Mucosa of rectum (tissue), 2 donors: Measurements from ENCODE around the gene CDH24.

Experiments
- H3K27ac ChIP-seq, 2 donors: one replicate each; pipeline ENCODE4 v1.7.0; 2013; ENCODE audit warnings: inconsistent platforms in 2 of 2, low read depth in 2 of 2, low read length in 2 of 2
- H3K27me3 ChIP-seq, 2 donors: one replicate each; pipeline ENCODE4 v1.7.0; 2013; ENCODE audit warnings: low read length in 2 of 2; ENCODE audit not compliant: control insufficient read depth in 2 of 2, insufficient read depth in 2 of 2
- H3K36me3 ChIP-seq, 2 donors: one replicate each; pipeline ENCODE4 v1.7.0; 2013; ENCODE audit warnings: low read length in 2 of 2; ENCODE audit not compliant: control insufficient read depth in 2 of 2, insufficient read depth in 2 of 2
- H3K4me1 ChIP-seq, 2 donors: one replicate each; pipeline ENCODE4 v1.7.0; 2013; ENCODE audit warnings: low read length in 2 of 2, mild to moderate bottlenecking in 1 of 2; ENCODE audit not compliant: control insufficient read depth in 2 of 2, insufficient read depth in 2 of 2
- H3K4me3 ChIP-seq, 2 donors: one replicate each; pipeline ENCODE4 v1.7.0; 2013; ENCODE audit warnings: low read length in 2 of 2
- H3K9ac ChIP-seq, 2 donors: one replicate each; pipeline ENCODE4 v1.7.0; 2013; ENCODE audit warnings: low read length in 2 of 2, low read depth in 1 of 2, mild to moderate bottlenecking in 1 of 2
- H3K9me3 ChIP-seq, 2 donors: one replicate each; pipeline ENCODE4 v1.7.0; 2013; ENCODE audit warnings: low read length in 2 of 2; ENCODE audit not compliant: control insufficient read depth in 2 of 2
- donor health status: healthy.
- donor health status: Normal muscosa, but diverticular disease.

The CDH24 gene

DNA sequence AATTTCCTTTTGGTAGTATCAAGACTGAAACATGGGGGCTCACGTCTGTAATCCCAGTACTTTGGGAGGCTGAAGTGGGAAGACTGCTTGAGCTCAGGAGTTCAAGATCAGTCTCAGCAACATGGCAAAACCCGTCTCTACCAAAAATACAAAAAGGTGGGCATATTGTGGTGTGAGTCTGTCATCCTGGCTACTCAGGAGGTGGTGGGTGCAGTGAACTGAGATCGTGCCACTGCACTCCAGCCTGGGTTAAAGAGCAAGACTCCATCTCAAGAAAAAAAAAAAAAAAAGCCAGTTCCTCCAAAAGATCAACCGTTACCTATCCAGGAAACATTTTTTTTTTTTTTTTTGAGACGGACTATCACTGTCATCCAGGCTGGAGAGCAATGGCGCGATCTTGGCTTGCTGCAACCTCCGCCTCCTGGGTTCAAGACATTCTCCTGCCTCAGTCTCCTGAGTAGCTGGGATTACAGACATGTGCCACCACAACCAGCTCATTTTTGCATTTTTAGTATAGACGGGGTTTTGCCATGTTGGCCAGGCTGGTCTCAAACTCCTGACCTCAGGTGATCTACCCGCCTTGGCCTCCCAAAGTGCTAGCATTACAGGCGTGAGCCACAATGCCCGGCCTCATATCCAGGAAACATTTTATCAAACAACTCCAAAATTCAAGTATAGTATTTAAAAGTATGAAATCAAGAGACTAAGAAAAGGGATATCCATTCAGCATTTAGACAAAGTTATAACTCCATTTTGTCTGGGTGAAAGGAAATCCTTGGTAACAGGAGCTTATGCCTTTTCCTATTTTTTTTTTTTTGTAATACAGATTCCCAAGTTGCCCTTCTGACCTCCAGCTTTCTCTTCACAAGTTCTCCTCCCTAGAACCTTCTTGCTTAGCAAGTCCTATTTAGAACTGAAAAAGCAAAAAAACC is 34.2 kb upstream of the CDH24 start:
- H3K27ac ChIP-seq = no peak overlapping the region
- no peaks in the 10 kb centered on the region for H3K27me3 ChIP-seq
- H3K9me3 ChIP-seq = no peaks in the 10 kb centered on the region
- H3K9ac ChIP-seq = no peak overlapping the region
- peaks cover 14 to 15% of the 10 kb centered on the region in 2 donors for H3K4me1 ChIP-seq
- peaks cover 43 to 51% of the 10 kb centered on the region in 2 donors for H3K36me3 ChIP-seq
- no peak overlapping the region for H3K4me3 ChIP-seq

DNA sequence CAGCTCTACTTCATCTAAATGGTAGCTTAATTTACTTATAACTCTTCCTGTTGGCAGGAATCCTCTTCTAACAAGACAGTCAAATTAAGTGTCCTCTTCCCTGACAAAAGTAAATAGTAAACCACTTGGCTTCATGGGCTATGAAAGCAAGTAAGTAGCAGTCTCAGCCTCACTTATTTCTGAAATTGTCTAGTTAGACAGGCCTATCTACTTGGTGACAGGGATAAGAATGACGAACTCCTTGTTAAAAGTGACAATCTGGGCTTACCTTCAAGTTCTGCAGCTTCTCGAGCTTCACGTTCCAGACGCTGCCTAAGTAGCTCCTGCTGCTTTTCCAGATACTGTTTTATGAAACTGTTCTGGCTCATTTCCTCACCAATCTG is 32.9 kb upstream of the CDH24 start:
- Histone ChIP-seq H3K4me1 (peaks cover 13 to 14% of the 10 kb centered on the region in 2 donors), H3K4me3 (no peak overlapping the region)

DNA sequence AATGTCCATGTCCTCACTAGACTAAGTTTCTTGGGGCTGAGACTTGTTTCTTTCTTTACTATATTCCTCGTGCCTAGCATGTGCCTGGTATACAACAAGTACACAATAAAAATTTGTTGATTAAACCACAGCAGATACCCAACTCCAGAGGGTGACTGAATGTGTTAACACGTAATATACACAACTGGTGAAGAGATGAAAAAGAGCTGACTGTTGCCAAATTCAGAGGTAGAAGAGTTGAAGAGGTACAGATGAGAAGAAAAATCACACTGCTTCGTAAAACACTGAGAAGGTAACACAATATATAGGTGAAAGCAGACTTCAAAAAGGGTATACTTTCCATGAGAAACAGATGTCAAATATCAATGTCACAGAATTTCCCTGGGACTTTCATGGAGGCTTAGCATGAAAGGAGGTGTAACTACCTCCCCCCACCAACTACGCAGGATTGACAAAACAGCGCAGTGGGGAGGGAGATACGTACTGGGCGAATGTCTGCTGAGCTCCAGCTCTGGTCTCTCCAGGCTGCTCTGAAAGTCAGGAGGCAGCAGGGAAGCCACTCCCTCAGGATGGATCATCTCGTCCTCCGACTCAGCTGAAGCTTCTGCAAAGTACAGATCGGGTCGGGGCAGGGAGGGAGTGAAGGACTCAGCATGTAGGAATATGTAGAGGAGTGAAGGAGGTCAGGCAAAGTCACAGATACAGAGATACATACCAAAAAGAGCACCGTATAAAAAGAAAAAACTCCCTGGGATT is 32.4 kb upstream of the CDH24 start:
- peaks cover 57 to 65% of the 10 kb centered on the region in 2 donors for H3K36me3 ChIP-seq
- no peak overlapping the region for H3K27ac ChIP-seq
- H3K4me3 ChIP-seq = no peak overlapping the region
- H3K9me3 ChIP-seq = no peaks in the 10 kb centered on the region
- peaks cover 13 to 14% of the 10 kb centered on the region in 2 donors for H3K4me1 ChIP-seq
- no peak overlapping the region for H3K9ac ChIP-seq
- no peaks in the 10 kb centered on the region for H3K27me3 ChIP-seq

More for the DNA sequence above, 32.9 kb upstream of the CDH24 start:
- H3K9ac ChIP-seq = no peak overlapping the region
- H3K36me3 ChIP-seq = peaks cover 56 to 64% of the 10 kb centered on the region in 2 donors
- H3K27ac ChIP-seq = no peak overlapping the region
- no peaks in the 10 kb centered on the region for H3K27me3 ChIP-seq
- no peaks in the 10 kb centered on the region for H3K9me3 ChIP-seq

DNA sequence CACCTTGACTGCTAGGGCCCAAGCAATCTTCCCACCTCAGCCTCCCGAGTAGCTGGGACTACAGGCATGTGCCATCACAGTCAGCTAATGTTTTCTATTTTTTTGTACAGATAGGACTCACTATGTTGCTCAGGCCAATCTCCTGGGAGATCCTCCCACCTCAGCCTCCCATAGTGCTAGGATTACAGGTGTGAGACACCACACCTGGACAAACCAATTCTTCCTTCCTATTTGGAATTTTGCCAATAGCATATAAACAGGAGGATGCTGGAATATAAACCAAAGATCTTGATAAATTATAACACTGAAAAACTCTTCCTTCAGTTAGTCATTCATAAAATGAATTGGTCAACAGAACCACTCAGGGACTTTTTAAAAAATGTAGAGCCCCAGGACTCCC is 29.2 kb upstream of the CDH24 start:
- no peak overlapping the region for H3K27ac ChIP-seq
- H3K9me3 ChIP-seq = no peaks in the 10 kb centered on the region
- H3K4me1 ChIP-seq = no peaks in the 10 kb centered on the region
- no peaks in the 10 kb centered on the region for H3K27me3 ChIP-seq
- H3K36me3 ChIP-seq = peaks cover 53 to 57% of the 10 kb centered on the region in 2 donors
- H3K4me3 ChIP-seq = no peak overlapping the region
- H3K9ac ChIP-seq = no peak overlapping the region

DNA sequence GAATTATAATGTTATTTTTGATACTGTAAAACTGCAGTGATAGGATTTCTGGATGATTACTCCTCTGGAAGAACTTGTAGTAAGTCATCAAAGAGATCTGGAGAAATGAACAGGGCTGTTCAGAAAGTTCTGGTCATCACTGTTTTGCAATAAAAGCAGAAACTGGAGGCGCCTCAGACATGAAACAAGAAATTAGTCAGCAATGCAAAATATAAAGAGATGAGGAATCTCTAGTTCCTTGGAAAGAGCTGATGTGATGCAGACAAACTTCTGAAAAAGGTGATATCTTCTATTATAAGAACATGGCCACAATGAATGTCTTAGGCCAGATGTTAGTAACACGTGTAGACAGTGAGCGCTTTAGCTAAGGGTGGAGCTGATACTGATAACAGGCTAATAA is 28.1 kb upstream of the CDH24 start:
- H3K9ac ChIP-seq = no peak overlapping the region
- no peak overlapping the region for H3K4me3 ChIP-seq
- no peak overlapping the region for H3K27ac ChIP-seq
- H3K9me3 ChIP-seq = no peaks in the 10 kb centered on the region
- H3K4me1 ChIP-seq = no peaks in the 10 kb centered on the region
- no peaks in the 10 kb centered on the region for H3K27me3 ChIP-seq
- H3K36me3 ChIP-seq = peaks cover 57 to 60% of the 10 kb centered on the region in 2 donors

DNA sequence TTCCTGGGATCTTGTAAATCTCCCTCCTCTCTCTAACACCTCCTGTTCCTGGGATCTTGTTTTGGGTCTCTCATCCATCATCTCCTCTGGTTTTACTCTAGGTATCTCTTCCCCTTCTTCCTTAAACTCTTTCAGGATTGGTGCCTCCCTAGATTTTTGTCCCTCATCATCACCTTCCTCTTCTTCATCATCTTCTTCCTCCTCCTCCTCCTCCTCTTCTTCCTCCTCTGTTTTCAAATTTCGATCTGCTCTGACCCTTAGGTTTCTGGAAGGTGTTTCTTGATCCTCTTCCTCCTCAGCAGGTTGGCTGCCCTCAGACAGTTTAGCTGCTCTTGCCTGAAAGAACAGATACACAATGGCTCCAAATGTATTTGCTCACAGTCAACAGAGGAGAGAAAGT is 23.2 kb upstream of the CDH24 start:
- no peak overlapping the region for H3K27ac ChIP-seq

DNA sequence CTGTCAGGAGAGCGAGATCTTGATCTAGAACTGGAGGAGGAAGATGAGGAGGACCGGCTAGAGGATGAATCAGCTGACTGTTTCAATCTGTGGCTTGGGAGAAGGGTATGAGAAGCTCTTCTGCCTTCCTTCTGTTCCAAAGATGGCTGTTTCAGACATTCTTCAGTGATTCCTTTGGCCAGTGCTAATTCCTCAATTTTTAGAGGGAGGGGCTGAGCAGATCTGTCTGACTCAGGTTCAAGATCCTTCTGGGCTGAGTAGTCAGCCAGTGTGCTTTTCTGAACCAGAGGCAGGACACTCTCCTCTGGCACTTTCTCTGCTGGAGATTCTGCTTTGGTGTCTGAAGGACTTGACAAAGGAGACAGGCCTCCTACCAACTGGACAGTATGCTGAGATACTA is 22.4 kb upstream of the CDH24 start:
- Histone ChIP-seq H3K27me3 (no peaks in the 10 kb centered on the region), H3K36me3 (peaks cover 65 to 66% of the 10 kb centered on the region in 2 donors), H3K4me1 (peaks cover 0 to 3% of the 10 kb centered on the region in 2 donors), H3K9me3 (no peaks in the 10 kb centered on the region), H3K4me3 (no peak overlapping the region), H3K27ac (no peak overlapping the region), H3K9ac (no peak overlapping the region)

More for the DNA sequence above, 23.2 kb upstream of the CDH24 start:
- Histone ChIP-seq H3K9me3 (no peaks in the 10 kb centered on the region), H3K4me3 (no peak overlapping the region), H3K27me3 (no peaks in the 10 kb centered on the region), H3K4me1 (peaks cover 0 to 3% of the 10 kb centered on the region in 2 donors), H3K36me3 (peaks cover 65% of the 10 kb centered on the region in 2 donors), H3K9ac (no peak overlapping the region)

DNA sequence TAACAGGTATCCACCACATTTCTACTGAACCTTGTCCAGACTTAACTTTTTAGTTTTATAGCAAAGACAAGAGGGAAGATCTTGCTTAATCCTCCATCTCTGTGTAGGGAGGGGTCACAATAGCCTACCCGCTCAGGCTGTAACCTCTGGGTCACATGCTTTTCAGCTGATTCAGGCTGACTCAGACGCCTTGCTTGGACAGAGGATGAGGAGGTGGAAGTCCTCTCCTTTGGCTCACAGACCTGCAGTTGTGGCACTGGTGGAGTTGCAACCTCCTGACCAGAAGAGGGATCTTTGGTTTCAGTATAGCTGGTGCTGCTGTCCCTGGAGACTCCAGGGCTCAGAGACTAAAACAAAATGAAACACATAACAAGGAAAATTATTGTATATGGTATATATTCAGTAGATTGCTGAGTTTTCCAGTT is 21.4 kb upstream of the CDH24 start:
- Histone ChIP-seq H3K27ac (peak overlapping the region in 1 of 2 donors; percentile 29), H3K36me3 (peaks cover 68 to 70% of the 10 kb centered on the region in 2 donors), H3K9me3 (no peaks in the 10 kb centered on the region), H3K4me3 (no peak overlapping the region), H3K27me3 (no peaks in the 10 kb centered on the region), H3K9ac (no peak overlapping the region), H3K4me1 (peaks cover 0 to 3% of the 10 kb centered on the region in 2 donors)

DNA sequence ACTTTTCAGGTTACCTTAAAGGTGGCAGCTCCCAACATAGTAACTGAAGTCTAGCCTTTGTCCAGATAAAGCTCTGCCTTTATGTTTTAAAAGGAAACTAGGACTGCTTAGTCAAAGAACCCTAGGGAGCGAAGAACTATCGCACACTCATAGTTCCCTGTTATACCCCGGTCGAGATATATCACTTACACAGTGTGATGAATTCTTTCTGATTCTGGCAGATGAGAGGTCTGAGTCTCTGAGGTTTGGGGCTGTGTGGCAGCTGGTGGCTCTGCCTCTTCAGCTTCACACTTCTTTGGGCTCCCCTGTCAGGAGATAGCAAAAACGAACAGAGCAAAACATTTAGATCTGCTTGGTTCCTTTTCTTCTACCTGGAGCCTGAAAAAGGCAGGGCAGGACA is 20.6 kb upstream of the CDH24 start:
- H3K27ac ChIP-seq = peak overlapping the region in 1 of 2 donors; percentile 10

More for the DNA sequence above, 20.6 kb upstream of the CDH24 start:
- no peak overlapping the region for H3K9ac ChIP-seq
- H3K9me3 ChIP-seq = no peaks in the 10 kb centered on the region
- H3K36me3 ChIP-seq = peaks cover 69 to 73% of the 10 kb centered on the region in 2 donors
- H3K4me1 ChIP-seq = peaks cover 0 to 3% of the 10 kb centered on the region in 2 donors
- no peaks in the 10 kb centered on the region for H3K27me3 ChIP-seq
- no peak overlapping the region for H3K4me3 ChIP-seq
